ENCODE results near the gene AUTS2. TPM values are rescaled to one million over a fixed set of nuclear protein-coding genes. Genes with fewer than 3 reads are reported as not detected.

Gene AUTS2
- total RNA-seq, 1 experiment from 2014 or later: under 0.01 TPM

- no peak for DNase-seq (ENCODE audit: low read depth)
Measured at GRCh38 chr7:69889338-69889975, 291.2 kb downstream of the AUTS2 start.

DNA sequence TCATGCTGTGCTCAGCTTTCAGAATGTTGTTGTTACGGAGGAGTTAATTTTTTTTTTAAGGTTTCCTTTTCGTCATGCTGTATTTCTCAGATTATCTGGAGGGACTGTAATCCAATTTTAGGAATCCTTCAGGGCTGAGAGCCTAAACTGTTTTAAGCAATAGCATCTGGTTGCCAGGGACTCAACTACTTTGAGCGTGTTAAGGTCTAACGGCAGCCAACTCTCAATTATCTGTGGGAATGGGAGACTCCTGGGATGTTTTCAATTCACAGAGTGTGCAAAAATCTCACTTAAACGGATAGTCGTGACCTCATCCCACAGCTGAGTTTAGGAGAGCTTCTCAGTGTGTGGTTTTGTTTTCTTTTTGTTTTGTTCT lies 291.7 kb downstream of the AUTS2 start:
- no peak for DNase-seq (ENCODE audit: low read depth)

GRCh38 chr7:69892790-69893189 lies 294.5 kb downstream of the AUTS2 start:
- DNase-seq (ENCODE audit: low read depth): no peak

- no peak for DNase-seq (ENCODE audit: low read depth)
Measured at GRCh38 chr7:69893906-69894305, 295.6 kb downstream of the AUTS2 start.

- no peak for DNase-seq (ENCODE audit: low read depth)
Measured at GRCh38 chr7:69895446-69895845, 297.2 kb downstream of the AUTS2 start.

DNA sequence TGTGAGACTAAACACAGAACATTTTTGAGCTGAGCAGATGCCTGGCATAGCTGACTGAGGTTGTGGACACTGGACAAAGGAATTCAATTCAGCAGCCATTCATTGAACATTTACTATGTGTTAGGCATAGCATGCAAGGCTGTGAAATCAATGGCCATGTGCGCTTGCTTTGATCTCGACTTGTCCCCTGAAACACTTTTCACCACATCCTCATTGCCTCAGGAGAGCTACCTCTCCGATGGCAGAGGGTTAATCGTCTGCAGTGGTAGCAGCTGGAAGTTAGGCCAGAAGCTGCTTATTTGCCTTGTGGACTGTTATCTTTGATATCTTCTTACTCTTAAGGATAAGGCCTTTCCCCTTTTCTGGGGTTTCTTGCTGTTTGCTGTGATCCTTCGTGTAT lies 297.8 kb downstream of the AUTS2 start:
- DNase-seq (ENCODE audit: low read depth): no peak

- no peak for DNase-seq (ENCODE audit: low read depth)
Measured at GRCh38 chr7:69898189-69898588, 299.9 kb downstream of the AUTS2 start.

DNA sequence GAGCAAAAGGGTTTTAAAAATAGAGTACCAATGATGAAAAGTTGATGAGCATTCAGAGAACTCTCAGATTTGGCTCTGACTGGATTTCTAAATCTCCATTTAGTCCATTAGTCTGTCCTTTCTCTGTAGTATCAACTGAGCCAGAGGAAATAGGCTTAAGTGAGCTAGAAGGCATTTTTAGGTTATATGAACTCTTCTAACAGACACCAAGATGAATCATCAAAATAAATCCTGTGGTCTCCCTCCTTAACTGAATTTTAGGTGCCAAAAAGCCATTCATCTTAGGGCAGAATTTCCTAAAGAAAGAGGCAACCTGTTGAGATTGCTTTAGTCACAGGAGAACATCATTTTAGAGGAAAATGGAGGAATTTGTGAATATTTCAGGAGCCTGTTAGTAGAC lies 305.1 kb downstream of the AUTS2 start:
- DNase-seq (ENCODE audit: low read depth): no peak

GRCh38 chr7:69906283-69906995 lies 308.2 kb downstream of the AUTS2 start:
- DNase-seq (ENCODE audit: low read depth): no peak

DNA sequence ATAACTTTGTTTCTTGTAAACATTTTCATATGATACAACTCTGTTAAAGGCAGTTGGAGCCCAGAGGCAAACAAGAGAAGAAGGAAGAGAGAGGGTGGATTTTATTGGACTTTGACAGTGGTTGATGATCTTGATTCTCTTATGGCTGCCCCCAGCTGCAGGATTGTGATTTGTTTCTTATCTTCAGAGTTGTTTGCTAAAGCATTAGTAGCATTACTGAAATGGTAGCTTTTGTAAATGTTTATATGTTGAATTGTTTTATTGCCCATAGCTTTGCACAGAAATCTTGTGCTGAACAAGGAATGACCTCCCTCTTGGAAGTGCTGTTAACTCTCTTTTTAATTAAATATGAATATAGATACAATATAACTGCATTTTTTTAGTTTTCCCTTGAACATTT lies 309.4 kb downstream of the AUTS2 start:
- DNase-seq (ENCODE audit: low read depth): no peak

DNA sequence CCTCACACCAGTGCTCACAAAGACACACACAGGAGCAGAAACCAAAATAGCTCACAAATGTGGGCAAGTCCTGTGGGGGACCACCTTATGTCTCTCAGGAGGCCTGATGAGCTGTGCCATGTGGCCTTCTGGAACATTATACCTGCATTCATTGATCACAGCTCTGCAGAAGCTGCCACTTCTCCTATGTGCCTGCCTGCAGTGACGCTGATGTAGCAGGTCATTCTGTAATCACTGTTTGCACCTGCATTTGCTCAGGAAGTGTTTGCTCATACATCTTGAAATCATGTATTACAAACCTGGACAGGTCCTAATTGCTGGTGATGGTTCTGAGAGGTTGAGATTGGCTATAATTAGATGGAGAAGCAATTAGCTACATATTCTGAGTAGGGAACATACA lies 310.2 kb downstream of the AUTS2 start:
- DNase-seq (ENCODE audit: low read depth): no peak

DNA sequence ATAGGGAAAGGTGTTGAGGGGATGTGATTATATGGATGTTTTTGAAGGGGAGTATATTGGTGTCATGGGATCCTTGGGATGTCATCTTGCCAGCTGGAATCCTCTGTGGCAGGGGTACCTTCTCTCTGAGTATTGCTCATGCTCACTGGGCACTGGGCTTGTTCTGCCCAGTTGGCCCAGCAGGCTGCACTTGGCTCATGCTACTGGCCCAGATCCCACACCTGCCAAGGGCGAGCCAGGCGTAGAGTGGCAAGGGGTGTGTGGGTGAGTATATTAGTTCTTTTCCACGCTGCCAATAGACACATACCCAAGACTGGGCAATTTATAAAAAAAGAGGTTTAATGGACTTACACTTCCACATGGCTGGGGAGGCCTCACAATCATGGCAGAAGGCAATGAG lies 311.9 kb downstream of the AUTS2 start:
- DNase-seq (ENCODE audit: low read depth): no peak

DNA sequence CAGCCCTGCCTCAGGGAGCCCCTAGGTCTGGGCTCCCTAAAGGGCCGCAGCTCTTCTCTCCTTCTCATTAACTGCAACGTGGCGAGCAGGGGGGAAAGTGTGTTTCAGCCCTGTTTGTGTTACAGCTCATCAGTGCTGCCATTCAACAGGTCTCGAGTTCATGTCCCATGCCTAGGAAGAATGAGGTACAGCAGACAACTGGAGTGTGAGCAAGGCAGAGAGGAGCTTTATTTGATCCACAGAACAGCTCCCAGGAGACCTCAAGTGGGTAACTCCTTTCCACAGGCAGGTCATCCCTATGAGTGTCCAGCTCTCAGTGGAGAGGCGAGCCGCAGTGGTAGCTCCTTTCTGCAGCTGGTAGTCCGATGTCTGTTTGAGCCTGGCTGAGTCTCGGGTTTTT lies 313.1 kb downstream of the AUTS2 start:
- no peak for DNase-seq (ENCODE audit: low read depth)

GRCh38 chr7:69912141-69912540 lies 313.9 kb downstream of the AUTS2 start:
- no peak for DNase-seq (ENCODE audit: low read depth)

DNA sequence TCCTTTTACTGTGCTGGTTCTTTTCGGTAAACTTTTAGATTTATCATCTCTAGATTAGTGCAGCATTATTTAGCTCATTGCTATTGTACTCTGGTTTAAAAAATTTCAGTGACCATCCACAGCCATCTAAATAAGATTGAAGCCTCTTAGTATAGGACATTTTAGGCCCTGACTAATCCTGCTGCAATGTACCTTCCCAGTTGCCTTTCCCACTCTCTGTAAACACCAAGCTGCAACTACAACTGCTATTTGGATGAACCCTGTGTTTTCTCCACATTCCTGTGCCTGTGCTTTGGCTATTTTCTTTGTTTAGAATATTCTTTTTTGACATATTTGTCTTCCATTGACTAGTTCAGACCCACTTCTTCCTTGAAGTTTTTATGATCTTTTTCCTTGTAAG lies 314.6 kb downstream of the AUTS2 start:
- no peak for DNase-seq (ENCODE audit: low read depth)

DNA sequence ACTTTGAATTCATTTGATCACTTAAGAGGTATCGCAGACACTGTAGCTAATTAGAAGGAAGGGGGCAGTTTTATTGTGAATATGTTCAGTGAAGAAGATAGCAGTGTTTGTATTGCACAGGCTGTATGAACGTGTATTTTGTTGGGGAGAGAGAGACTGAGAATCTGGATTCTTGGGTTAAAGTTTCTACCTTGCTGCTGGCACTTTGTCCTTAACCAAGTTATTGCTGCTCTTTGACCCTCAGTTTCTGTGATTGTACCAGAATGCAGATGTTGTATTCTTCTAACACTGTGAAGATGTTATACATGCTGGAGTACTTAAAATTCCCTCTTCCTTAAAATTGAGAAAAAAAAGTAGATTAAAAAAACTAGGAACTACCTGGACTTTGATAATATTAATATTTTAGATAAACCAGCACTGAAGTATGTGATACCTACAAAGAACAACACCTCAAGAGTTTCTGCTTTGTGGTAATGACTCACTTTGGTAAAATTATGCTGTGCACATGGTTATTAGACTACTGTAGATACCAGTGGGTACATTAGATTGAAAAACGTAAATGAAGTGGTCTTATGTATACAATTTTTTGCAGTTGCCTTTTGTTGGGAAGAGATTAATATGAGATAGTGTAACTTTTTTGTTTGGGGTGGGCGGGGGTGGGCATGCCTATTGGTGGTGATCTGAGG lies 321.3 kb downstream of the AUTS2 start:
- DNase-seq (ENCODE audit: low read depth): no peak

DNA sequence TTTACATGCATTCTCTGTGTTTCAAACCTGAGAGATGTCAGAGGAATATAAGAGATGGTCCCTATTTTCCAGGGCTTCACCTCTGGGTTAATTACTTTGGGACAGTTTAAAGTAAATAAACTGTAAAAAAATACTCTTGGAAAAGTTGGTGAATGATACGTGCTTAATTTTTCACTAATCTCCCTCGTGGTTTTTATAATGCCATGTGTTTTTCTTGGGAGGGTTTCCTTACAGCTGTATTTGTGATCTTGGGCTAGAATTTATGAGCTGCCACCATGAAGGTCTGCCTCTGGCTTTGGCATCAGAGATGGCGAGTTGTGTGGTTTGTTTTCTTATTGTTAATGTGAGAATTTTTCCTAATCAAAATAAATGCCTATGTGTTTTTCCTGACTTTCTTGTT lies 322.5 kb downstream of the AUTS2 start:
- no peak for DNase-seq (ENCODE audit: low read depth)

DNA sequence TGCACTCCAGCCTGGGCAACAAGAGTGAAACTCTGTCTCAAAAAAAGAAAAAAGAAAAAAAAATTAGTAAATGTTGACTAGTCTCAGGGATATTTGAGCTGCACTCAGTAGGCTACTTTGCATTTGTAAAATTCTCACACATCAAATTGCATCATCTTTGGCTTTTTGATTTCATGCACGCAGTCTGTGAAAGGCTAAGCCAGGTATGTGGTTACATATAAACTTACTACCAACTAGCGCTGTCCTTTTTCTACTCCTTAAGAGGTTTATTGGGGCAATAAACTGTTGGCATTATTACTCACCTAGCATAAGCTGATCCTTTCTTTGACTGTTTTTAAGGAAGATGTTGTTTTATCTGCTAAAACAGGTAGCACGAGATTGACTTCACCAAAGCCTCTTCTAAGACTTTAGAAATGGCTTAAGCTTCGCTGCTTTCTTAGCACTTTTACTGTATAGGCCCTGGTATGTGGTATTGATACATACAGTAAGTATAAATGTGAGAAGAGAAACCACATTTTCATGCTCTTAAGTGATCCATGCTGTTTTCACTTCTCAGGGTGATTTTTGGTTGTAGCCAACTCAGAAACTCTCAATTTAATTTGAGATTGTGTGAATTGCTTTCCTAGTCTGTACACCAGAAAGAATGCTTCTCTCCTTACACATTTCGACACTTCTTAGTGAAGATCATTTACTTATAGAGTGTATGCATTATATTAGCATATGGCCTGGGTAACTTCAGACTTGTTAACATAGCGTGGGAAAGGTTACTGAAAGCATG lies 323.9 kb downstream of the AUTS2 start:
- no peak for DNase-seq (ENCODE audit: low read depth)

GRCh38 chr7:69927461-69927860 lies 329.2 kb downstream of the AUTS2 start:
- no peak for DNase-seq (ENCODE audit: low read depth)

DNA sequence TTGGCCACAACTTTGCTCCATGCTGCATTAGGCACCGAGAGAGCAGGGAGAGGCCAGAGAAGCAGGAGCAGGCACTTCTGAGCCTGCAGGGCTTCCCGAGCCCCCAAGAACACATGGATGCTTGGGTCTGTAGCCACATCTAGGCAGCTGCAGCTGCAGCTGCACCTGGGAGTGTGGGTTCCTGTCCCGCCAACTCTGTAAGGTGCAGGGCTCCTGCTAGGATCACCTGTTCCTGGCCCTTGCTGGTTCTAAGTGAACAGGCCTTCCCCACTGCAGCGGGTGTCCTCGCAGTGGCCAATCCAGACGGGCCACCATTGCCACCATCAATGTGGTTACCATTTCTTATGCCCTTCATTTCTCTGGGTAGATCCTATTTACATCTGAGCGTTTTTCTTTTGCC lies 330.3 kb downstream of the AUTS2 start:
- DNase-seq (ENCODE audit: low read depth): no peak

DNA sequence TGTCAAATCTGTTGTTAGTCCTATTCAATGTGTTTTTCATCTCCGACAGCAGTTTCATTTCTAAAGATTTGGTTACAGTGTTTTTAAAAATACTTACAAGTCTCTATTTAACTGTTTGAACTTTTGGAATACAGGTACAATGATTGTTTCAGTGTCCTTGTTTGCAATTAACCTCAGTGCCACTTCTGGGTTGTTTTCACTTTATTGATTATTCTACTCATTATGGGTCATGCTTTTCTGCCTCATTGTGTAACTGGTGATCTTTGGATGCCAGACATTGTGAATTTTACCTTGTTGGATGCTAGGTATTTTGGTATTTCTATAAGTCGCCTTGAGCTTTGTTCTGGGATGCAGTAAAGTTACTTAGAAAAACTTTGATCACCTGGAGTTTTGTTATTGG lies 331.3 kb downstream of the AUTS2 start:
- no peak for DNase-seq (ENCODE audit: low read depth)

GRCh38 chr7:69932034-69932628 lies 333.9 kb downstream of the AUTS2 start:
- DNase-seq (ENCODE audit: low read depth): no peak
